Panc1 (cell line): ENCODE data around the gene PPM1L. TPM values are rescaled to one million over a fixed set of nuclear protein-coding genes. Genes with fewer than 3 reads are reported as not detected.

ENCODE experiments used
- ATAC-seq: fragments of 200-7000 bp; cut with Tn5 transposase; 2 replicates; pipeline ENCODE4 v1.9.1; 2020; ENCODE audit warnings: mild to moderate bottlenecking, moderate library complexity
- BruUV-seq: library from RNA; stranded (reverse); fragments of 400-500 nt; replicated peaks from 2 replicates; lab custom pipeline; 2021; lab: Mats Ljungman, UMichigan
- CTCF ChIA-PET: fragments of 300-600 bp; sonication (Branson Sonifier 250); formaldehyde crosslinking; loops from one replicate; lab custom pipeline; 2022; ENCODE audit warnings: antibody characterized with exemption; lab: Charles Lee
- POLR2A ChIA-PET: fragments of 300-600 bp; sonication (Branson Sonifier 250); formaldehyde crosslinking; loops from one replicate; lab custom pipeline; 2022; ENCODE audit warnings: antibody characterized with exemption; lab: Charles Lee
- DNase-seq: peaks from one replicate; pipeline ENCODE4 v3.0.0-alpha.2; 2010; ENCODE audit warnings: low read depth, low spot score
- H3K27ac ChIP-seq: 2 replicates; pipeline ENCODE4 v1.5.1; 2011; ENCODE audit warnings: mild to moderate bottlenecking, low read length, inconsistent platforms
- H3K27me3 ChIP-seq: fragments of 200-500 bp; sonication (Bioruptor generic); 2 replicates; pipeline ENCODE4 v1.6.0; 2014; ENCODE audit warnings: low read length, inconsistent platforms; ENCODE audit not compliant: control insufficient read depth, insufficient read depth
- H3K36me3 ChIP-seq: fragments of 200-500 bp; sonication (Bioruptor generic); 2 replicates; pipeline ENCODE4 v1.5.1; 2014; ENCODE audit warnings: inconsistent platforms, mild to moderate bottlenecking, low read length, moderate library complexity; ENCODE audit not compliant: control insufficient read depth, insufficient read depth
- H3K4me1 ChIP-seq: 2 replicates; pipeline ENCODE4 v1.5.1; 2011; ENCODE audit warnings: inconsistent platforms, mild to moderate bottlenecking, low read length, moderate library complexity; ENCODE audit not compliant: control insufficient read depth, insufficient read depth
- H3K4me3 ChIP-seq, 2 experiments: 2 replicates each; pipeline ENCODE4 v1.5.1; 2011 to 2012; ENCODE audit warnings: low read depth in 2 of 2, low read length in 2 of 2, mild to moderate bottlenecking in 2 of 2, inconsistent platforms in 1 of 2, moderate library complexity in 1 of 2
- H3K9me3 ChIP-seq: fragments of 200-500 bp; sonication (Bioruptor generic); 2 replicates; pipeline ENCODE4 v1.5.1; 2014; ENCODE audit warnings: low read depth, mild to moderate bottlenecking, inconsistent platforms, low read length, moderate library complexity; ENCODE audit not compliant: control insufficient read depth, insufficient read depth
- CTCF ChIP-seq: fragments of 450-650 bp; IDR thresholded peaks from 2 replicates; pipeline ENCODE4 v1.5.1; 2017; ENCODE audit warnings: mild to moderate bottlenecking
- POLR2AphosphoS5 ChIP-seq: IDR thresholded peaks from 2 replicates; pipeline ENCODE4 v1.6.1; 2012; ENCODE audit warnings: mild to moderate bottlenecking, low read depth, low read length, moderate library complexity
- REST ChIP-seq, 2 experiments: IDR thresholded peaks; 2 replicates each; pipeline ENCODE4 v1.6.1; 2011 to 2012; ENCODE audit warnings: low read depth in 2 of 2, control low read depth in 1 of 2, low read length in 1 of 2, mild to moderate bottlenecking in 1 of 2, moderate library complexity in 1 of 2; ENCODE audit not compliant: insufficient read depth in 1 of 2
- SIN3A ChIP-seq: IDR thresholded peaks from 2 replicates; pipeline ENCODE4 v1.6.1; 2012; ENCODE audit warnings: low read depth, mild to moderate bottlenecking, low read length, moderate library complexity, borderline replicate concordance; ENCODE audit not compliant: insufficient read depth
- TCF7L2 ChIP-seq: IDR thresholded peaks from 2 replicates; pipeline ENCODE4 v1.6.1; 2011; ENCODE audit warnings: mild to moderate bottlenecking, low read depth, low read length, inconsistent platforms
- in situ Hi-C: cut with HindIII; loops from 2 replicates; pipeline ENCODE4 v1.10.0; 2016; ENCODE audit warnings: low sequenced_read_pairs, low pct_unique_long_range_greater_than_20kb
- intact Hi-C: fragments of 100-400 bp; cut with micrococcal nuclease; formaldehyde crosslinking; loops from one replicate; pipeline ENCODE4 v1.10.0; 2022; ENCODE audit not compliant: unreplicated experiment
- total RNA-seq: library from RNA; stranded (reverse); gene quantifications from one replicate; pipeline ENCODE4 v1.2.1, GENCODE V29; 2021; ENCODE audit not compliant: unreplicated experiment

The PPM1L gene
- total RNA-seq, 1 experiment from 2014 or later, result 23.8 TPM

- POLR2A ChIA-PET, result no interaction called here
- ATAC-seq, result no peak
- in situ Hi-C loops, result no loop called here
- no peak for DNase-seq
- no peaks in the 10 kb centered on the region for H3K9me3 ChIP-seq
- no peak overlapping the region for H3K4me3 ChIP-seq
- CTCF ChIA-PET, result no interaction called here
- intact Hi-C loops, result no loop called here
- no peaks in the 10 kb centered on the region for H3K27me3 ChIP-seq
- H3K4me1 ChIP-seq, result no peaks in the 10 kb centered on the region
- no peak overlapping the region for H3K27ac ChIP-seq
- BruUV-seq, result no TSS peak
- no peaks in the 10 kb centered on the region for H3K36me3 ChIP-seq
- TF ChIP-seq TCF7L2 (no peak), REST (IDR thresholded peaks at IDR 0.05; ENCODE audit: insufficient read depth in 1 of 2, low read depth in 2 of 2, low read length in 1 of 2) (no peak), POLR2AphosphoS5 (no peak), SIN3A (no peak), CTCF (no peak)
Observed at GRCh38 chr3:160825311-160825800, 69.3 kb downstream of the PPM1L start.

GRCh38 chr3:160826408-160826807 lies 70.4 kb downstream of the PPM1L start:
- BruUV-seq, result no TSS peak
- CTCF ChIA-PET, result no interaction called here
- intact Hi-C loops, result no loop called here

More at GRCh38 chr3:160826408-160826807, 70.4 kb downstream of the PPM1L start:
- no peaks in the 10 kb centered on the region for H3K4me1 ChIP-seq
- H3K9me3 ChIP-seq, result no peaks in the 10 kb centered on the region
- H3K27me3 ChIP-seq, result no peaks in the 10 kb centered on the region
- in situ Hi-C loops, result no loop called here
- H3K27ac ChIP-seq, result no peak overlapping the region
- POLR2A ChIA-PET, result no interaction called here
- ATAC-seq (no peak), DNase-seq (no peak)
- no peak overlapping the region for H3K4me3 ChIP-seq
- H3K36me3 ChIP-seq, result no peaks in the 10 kb centered on the region
- TF ChIP-seq TCF7L2 (no peak), REST (IDR thresholded peaks at IDR 0.05; ENCODE audit: insufficient read depth in 1 of 2, low read depth in 2 of 2, low read length in 1 of 2) (no peak), CTCF (no peak), SIN3A (no peak), POLR2AphosphoS5 (no peak)
